Measurements from ENCODE around the gene SLC6A18. TPM values are rescaled to one million over a fixed set of nuclear protein-coding genes. Genes with fewer than 3 reads are reported as not detected.

Gene SLC6A18
- total and polyA plus RNA-seq, 2 of the 13 experiments (the other 11 are each of a cell fraction or from before 2014, with no cell fraction given), result not detected

DNA sequence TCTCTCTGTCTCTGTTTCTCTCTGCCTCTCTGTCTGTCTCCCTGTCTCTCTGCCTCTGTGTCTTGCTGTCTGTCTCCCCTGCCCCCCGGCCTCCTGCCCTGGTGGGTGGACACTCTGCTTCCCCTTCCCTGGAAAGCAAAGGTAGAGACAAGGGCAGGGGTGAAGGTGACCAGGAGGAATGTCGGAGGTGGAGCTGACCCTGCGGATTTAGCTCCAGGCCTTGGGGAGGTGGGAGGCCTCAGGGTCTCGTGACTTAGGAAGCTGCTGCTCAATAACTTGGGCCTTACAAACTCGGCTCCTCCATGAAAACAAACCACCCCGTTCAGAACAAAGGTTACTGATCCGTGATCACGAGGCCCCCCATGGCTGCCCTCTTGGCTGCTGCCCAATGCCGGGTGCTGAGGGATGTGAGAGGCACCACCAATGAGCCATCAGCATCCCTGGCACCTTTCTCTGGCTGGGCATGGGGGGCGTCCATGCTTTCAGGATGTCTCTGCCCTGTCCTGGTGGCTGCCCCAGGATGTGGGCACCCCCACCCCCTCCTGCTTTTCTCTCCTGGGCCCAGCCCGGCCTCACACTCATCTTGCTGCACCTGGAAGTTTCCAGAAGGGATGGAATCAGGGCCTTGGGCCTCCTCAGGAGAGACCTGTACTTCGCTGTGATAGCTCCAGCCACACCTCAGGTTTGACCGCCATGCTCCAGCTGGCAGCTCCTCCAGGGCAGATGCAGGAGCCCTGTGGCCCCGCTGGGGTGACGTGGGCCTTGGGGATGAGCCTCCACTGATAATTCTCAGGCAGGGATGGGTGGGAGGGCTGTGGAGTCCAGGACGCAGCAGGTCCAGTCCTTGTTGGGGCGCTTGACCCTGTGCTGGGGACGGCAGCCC lies 38.6 kb upstream of the SLC6A18 start (continued):
- TF ChIP-seq, protein P1, sequence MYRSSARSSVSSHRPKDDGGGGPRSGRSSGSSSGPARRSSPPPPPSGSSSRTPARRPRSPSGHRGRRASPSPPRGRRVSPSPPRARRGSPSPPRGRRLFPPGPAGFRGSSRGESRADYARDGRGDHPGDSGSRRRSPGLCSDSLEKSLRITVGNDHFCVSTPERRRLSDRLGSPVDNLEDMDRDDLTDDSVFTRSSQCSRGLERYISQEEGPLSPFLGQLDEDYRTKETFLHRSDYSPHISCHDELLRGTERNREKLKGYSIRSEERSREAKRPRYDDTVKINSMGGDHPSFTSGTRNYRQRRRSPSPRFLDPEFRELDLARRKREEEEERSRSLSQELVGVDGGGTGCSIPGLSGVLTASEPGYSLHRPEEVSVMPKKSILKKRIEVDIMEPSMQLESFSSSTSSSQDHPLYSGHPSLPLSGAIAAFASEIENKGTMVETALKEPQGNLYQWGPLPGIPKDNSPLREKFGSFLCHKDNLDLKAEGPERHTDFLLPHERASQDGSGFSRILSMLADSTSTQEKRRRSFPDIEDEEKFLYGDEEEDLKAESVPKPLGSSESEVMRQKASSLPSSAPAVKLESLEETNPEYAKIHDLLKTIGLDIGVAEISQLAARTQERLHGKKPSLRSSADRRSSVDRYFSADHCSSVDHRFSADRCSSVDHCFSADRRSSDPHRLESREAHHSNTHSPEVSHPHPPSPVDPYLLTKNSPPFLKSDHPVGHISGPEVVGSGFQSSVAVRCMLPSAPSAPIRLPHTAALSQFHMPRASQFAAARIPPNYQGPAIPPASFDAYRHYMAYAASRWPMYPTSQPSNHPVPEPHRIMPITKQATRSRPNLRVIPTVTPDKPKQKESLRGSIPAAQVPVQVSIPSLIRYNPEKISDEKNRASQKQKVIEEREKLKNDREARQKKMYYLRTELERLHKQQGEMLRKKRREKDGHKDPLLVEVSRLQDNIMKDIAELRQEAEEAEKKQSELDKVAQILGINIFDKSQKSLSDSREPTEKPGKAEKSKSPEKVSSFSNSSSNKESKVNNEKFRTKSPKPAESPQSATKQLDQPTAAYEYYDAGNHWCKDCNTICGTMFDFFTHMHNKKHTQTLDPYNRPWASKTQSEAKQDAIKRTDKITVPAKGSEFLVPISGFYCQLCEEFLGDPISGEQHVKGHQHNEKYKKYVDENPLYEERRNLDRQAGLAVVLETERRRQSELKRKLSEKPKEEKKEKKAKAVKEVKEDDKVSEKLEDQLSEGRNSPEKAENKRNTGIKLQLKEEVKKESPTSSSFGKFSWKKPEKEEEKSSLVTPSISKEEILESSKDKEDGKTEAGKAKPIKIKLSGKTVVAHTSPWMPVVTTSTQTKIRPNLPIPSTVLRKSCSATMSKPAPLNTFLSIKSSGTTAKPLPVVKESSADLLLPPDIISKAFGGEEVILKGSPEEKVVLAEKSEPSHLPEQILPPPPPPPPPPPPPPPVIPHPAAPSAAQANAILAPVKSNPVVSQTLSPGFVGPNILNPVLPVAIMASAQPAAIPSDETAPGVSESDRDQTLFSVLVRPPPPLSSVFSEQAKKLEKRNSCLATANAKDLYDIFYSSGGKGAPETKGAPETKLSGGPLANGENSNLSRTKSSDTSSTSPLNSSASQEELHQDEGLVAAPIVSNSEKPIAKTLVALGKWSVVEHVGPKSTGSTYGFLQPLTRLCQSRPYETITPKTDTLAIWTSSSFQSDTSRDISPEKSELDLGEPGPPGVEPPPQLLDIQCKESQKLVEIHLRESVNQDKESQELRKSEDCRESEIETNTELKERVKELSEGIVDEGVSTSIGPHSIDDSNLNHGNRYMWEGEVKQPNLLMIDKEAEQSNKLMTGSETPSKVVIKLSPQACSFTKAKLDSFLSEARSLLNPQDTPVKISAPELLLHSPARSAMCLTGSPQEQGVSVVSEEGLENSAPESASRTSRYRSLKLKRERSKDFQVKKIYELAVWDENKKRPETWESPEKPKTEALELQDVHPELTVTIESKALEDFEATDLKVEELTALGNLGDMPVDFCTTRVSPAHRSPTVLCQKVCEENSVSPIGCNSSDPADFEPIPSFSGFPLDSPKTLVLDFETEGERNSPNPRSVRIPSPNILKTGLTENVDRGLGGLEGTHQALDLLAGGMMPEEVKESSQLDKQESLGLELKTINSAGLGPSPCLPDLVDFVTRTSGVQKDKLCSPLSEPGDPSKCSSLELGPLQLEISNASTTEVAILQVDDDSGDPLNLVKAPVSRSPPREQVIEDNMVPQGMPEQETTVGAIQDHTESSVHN (CRISPR knock-in tag; IDR thresholded peaks at IDR 0.05), result 0 out of 2 replicates have a peak, but pooled peaks have one; percentile 26
- TF ChIP-seq HNRNPL (IDR thresholded peaks at IDR 0.05; ENCODE audit: low read depth, low read length) (peak; percentile 85), NR2F2 (IDR thresholded peaks at IDR 0.05; ENCODE audit: borderline replicate concordance, low read depth) (0 out of 2 replicates have a peak, but pooled peaks have one; percentile 46), KAT7 (CRISPR knock-in tag; IDR thresholded peaks at IDR 0.05; ENCODE audit: borderline replicate concordance) (no peak), TSC22D2 (CRISPR knock-in tag; IDR thresholded peaks at IDR 0.05; ENCODE audit: borderline replicate concordance) (0 out of 2 replicates have a peak, but pooled peaks have one; percentile 48), ZSCAN29 (CRISPR knock-in tag; conservative IDR thresholded peaks at IDR 0.05) (0 out of 2 replicates have a peak, but pooled peaks have one; percentile 44), SOX13 (IDR thresholded peaks at IDR 0.05) (no peak), SOX13 (CRISPR knock-in tag; conservative IDR thresholded peaks at IDR 0.05 in 1 of 2, IDR thresholded peaks at IDR 0.05 in 1 of 2) (peak in 1 of 2 experiments; percentile 66; a peak in 2 of 4 replicates)
- TF ChIP-seq, protein P2, sequence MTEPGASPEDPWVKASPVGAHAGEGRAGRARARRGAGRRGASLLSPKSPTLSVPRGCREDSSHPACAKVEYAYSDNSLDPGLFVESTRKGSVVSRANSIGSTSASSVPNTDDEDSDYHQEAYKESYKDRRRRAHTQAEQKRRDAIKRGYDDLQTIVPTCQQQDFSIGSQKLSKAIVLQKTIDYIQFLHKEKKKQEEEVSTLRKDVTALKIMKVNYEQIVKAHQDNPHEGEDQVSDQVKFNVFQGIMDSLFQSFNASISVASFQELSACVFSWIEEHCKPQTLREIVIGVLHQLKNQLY (CRISPR knock-in tag; IDR thresholded peaks at IDR 0.05), result peak; percentile 62
- TF ChIP-seq, protein P3, sequence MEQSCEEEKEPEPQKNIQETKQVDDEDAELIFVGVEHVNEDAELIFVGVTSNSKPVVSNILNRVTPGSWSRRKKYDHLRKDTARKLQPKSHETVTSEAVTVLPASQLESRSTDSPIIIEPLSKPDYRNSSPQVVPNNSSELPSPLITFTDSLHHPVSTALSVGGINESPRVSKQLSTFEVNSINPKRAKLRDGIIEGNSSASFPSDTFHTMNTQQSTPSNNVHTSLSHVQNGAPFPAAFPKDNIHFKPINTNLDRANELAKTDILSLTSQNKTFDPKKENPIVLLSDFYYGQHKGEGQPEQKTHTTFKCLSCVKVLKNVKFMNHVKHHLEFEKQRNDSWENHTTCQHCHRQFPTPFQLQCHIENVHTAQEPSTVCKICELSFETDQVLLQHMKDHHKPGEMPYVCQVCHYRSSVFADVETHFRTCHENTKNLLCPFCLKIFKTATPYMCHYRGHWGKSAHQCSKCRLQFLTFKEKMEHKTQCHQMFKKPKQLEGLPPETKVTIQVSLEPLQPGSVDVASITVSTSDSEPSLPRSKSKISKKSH (CRISPR knock-in tag; IDR thresholded peaks at IDR 0.05; ENCODE audit: borderline replicate concordance), result 0 out of 2 replicates have a peak, but pooled peaks have one; percentile 21
- TF ChIP-seq, protein P4, sequence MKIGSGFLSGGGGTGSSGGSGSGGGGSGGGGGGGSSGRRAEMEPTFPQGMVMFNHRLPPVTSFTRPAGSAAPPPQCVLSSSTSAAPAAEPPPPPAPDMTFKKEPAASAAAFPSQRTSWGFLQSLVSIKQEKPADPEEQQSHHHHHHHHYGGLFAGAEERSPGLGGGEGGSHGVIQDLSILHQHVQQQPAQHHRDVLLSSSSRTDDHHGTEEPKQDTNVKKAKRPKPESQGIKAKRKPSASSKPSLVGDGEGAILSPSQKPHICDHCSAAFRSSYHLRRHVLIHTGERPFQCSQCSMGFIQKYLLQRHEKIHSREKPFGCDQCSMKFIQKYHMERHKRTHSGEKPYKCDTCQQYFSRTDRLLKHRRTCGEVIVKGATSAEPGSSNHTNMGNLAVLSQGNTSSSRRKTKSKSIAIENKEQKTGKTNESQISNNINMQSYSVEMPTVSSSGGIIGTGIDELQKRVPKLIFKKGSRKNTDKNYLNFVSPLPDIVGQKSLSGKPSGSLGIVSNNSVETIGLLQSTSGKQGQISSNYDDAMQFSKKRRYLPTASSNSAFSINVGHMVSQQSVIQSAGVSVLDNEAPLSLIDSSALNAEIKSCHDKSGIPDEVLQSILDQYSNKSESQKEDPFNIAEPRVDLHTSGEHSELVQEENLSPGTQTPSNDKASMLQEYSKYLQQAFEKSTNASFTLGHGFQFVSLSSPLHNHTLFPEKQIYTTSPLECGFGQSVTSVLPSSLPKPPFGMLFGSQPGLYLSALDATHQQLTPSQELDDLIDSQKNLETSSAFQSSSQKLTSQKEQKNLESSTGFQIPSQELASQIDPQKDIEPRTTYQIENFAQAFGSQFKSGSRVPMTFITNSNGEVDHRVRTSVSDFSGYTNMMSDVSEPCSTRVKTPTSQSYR (CRISPR knock-in tag; IDR thresholded peaks at IDR 0.05; ENCODE audit: borderline replicate concordance), result peak; percentile 78; the same call in 1 of the 2 replicates
- TF ChIP-seq, protein P5, sequence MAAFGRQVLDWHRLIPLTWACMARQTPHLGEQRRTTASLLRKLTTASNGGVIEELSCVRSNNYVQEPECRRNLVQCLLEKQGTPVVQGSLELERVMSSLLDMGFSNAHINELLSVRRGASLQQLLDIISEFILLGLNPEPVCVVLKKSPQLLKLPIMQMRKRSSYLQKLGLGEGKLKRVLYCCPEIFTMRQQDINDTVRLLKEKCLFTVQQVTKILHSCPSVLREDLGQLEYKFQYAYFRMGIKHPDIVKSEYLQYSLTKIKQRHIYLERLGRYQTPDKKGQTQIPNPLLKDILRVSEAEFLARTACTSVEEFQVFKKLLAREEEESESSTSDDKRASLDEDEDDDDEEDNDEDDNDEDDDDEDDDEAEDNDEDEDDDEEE (CRISPR knock-in tag; IDR thresholded peaks at IDR 0.05), result no peak

All from HepG2 (cell line).